ENCODE measurements around the gene SERINC5.

The SERINC5 gene

DNA sequence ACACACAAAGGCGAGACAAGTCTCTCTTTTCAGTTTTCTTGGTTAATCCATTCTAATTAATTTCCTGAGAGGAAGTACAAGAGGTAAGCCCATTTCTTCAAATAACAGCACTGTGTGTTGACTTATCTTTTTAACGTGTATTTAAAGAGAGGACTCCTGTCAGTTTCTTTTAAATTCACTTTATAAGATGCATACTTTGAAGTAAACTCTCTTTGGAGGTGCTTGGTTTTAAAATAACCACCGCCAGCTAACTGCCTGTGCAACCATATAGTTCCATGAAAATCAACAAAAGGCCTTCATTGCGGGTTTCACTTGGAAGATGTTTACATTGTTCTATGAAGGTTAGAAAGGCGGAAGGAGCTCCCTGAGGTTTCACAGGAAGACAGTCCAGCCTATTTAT is 13.1 kb upstream of the SERINC5 start:
- TF ChIP-seq FOXP2 (optimal IDR thresholded peaks at IDR 0.05; ENCODE audit: control extremely low read depth, extremely low read length, insufficient read depth) (no peak), EZH2 (IDR thresholded peaks at IDR 0.05) (no peak), POLR2AphosphoS5 (IDR thresholded peaks at IDR 0.05; ENCODE audit: borderline replicate concordance, low read depth, low read length) (no peak)
- DNase-seq (ENCODE audit: low read depth, low spot score) = no peak
- Histone ChIP-seq H3K9me3 (ENCODE audit: low read depth, low read length) (no peaks in the 10 kb centered on the region), H3K27ac (peak overlapping the region; percentile 71), H3K36me3 (ENCODE audit: insufficient read depth, low read length) (no peaks in the 10 kb centered on the region), H3K4me3 (peak overlapping the region; percentile 6; the same call in 1 of the 2 replicates), H3K9ac (ENCODE audit: insufficient read length) (no peak overlapping the region)

DNA sequence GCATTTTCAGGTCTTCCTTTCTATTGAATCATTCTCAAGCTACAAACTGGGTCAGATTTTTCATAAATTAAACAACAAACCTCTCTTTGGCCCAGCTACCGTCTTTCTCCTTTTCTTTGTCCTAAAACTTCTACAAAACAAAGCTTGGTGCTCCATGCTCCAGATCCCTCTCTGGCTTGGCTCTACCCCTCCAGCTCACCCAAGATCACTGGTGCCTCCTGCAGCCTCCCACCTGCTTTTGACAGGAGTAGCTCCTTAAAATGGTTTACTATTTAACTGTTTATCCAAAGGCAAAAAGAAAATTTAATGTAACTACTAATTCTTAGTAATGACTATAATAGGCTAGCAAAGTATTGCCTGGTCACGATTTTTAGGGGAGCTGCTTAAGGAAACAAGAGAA is 10.7 kb upstream of the SERINC5 start:
- DNase-seq (ENCODE audit: low read depth, low spot score) = no peak
- no peaks in the 10 kb centered on the region for H3K9me3 ChIP-seq (ENCODE audit: low read depth, low read length)
- no peak overlapping the region for H3K9ac ChIP-seq (ENCODE audit: insufficient read length)
- H3K36me3 ChIP-seq (ENCODE audit: insufficient read depth, low read length) = no peaks in the 10 kb centered on the region
- H3K4me3 ChIP-seq = no peak overlapping the region
- TF ChIP-seq POLR2AphosphoS5 (IDR thresholded peaks at IDR 0.05; ENCODE audit: borderline replicate concordance, low read depth, low read length) (no peak), FOXP2 (optimal IDR thresholded peaks at IDR 0.05; ENCODE audit: control extremely low read depth, extremely low read length, insufficient read depth) (no peak), EZH2 (IDR thresholded peaks at IDR 0.05) (no peak)
- no peak overlapping the region for H3K27ac ChIP-seq

DNA sequence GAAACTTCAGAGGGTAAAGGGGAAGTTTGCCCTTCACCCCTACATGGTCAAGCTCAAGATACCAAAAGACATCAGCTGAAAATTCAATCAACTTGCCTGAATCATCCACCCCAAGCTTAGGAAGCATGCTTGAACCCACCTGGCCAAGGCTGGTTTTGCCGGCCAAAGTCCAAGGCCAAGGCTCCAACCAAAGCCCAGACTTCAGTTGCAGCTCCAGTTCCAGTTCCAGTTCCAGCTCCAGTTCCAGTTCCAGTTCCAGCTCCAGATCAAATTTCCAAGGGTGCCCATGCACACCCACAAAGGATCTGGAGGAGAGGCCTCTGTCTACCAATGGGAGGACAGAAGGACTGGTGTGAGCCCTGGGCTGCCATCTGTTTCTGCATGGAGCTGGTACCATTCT is 4.6 kb upstream of the SERINC5 start:
- H3K36me3 ChIP-seq (ENCODE audit: insufficient read depth, low read length) = no peaks in the 10 kb centered on the region
- no peak for TF ChIP-seq POLR2AphosphoS5 (IDR thresholded peaks at IDR 0.05; ENCODE audit: borderline replicate concordance, low read depth, low read length)
- no peak for TF ChIP-seq FOXP2 (optimal IDR thresholded peaks at IDR 0.05; ENCODE audit: control extremely low read depth, extremely low read length, insufficient read depth)
- no peak for TF ChIP-seq EZH2 (IDR thresholded peaks at IDR 0.05)
- no peaks in the 10 kb centered on the region for H3K9me3 ChIP-seq (ENCODE audit: low read depth, low read length)
- H3K9ac ChIP-seq (ENCODE audit: insufficient read length) = no peak overlapping the region
- H3K4me3 ChIP-seq = no peak overlapping the region
- DNase-seq (ENCODE audit: low read depth, low spot score) = no peak
- no peak overlapping the region for H3K27ac ChIP-seq

DNA sequence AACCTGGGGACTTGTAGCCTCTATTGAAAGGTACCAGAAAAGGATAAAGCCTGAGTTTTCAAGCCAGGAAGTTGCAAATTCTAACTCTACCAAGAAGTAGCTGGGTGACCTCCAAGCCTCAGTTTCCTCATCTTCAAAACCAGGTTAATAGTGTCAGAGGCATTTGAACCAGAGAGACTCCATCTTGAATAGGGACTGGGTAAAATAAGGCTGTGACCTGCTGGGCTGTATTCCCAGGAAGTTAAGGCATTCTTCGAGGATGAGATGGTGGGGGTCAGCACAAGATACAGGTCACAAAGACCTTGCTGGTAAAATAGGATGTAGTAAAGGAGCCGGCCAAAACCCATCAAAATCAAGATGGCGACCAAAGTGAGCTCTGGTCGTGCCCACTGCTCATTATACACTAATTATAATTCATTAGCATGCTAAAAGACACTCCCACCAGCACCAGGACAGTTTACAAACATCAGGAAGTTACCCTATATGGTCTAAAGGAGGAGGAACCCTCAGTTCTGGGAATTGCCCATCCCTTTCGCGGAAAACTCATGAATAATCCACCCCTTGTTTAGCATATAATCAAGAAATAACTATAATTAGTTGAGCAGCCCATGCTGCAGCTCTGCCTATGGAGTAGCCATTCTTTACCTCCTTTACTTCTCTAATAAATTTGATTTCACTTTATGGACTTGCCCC is 3.8 kb upstream of the SERINC5 start:
- Histone ChIP-seq H3K9me3 (ENCODE audit: low read depth, low read length) (no peaks in the 10 kb centered on the region), H3K36me3 (ENCODE audit: insufficient read depth, low read length) (no peaks in the 10 kb centered on the region), H3K9ac (ENCODE audit: insufficient read length) (no peak overlapping the region), H3K27ac (no peak overlapping the region), H3K4me3 (no peak overlapping the region)
- DNase-seq (ENCODE audit: low read depth, low spot score) = no peak
- TF ChIP-seq FOXP2 (optimal IDR thresholded peaks at IDR 0.05; ENCODE audit: control extremely low read depth, extremely low read length, insufficient read depth) = no peak
- TF ChIP-seq POLR2AphosphoS5 (IDR thresholded peaks at IDR 0.05; ENCODE audit: borderline replicate concordance, low read depth, low read length) = no peak
- TF ChIP-seq EZH2 (IDR thresholded peaks at IDR 0.05) = no peak

DNA sequence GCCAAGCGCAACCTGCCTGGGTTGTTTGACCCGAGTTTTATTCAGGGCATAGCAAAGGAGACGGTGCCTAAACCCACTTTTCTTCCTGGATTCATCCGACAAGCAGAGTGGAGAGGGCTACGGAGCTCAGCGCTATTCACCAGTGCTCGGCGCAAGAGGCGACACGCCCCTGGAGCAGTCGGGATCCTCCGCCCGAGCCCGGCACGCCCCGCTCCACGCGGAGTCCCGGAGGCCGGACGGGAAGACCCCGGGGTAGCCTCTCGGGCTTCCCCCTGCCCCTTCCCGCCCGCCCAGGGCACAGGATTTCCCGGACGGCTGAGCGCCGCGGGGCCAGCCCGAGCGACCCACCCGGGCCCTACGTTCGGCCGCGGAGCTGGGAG is 427 bp downstream of the SERINC5 start:
- peak overlapping the region; percentile 74 for H3K9ac ChIP-seq (ENCODE audit: insufficient read length)
- TF ChIP-seq FOXP2 (optimal IDR thresholded peaks at IDR 0.05; ENCODE audit: control extremely low read depth, extremely low read length, insufficient read depth) (no peak), POLR2AphosphoS5 (IDR thresholded peaks at IDR 0.05; ENCODE audit: borderline replicate concordance, low read depth, low read length) (no peak), EZH2 (IDR thresholded peaks at IDR 0.05) (no peak)
- H3K36me3 ChIP-seq (ENCODE audit: insufficient read depth, low read length) = no peaks in the 10 kb centered on the region
- H3K27ac ChIP-seq = no peak overlapping the region
- H3K4me3 ChIP-seq = peak overlapping the region; percentile 92
- DNase-seq (ENCODE audit: low read depth, low spot score) = no peak
- H3K9me3 ChIP-seq (ENCODE audit: low read depth, low read length) = no peaks in the 10 kb centered on the region

DNA sequence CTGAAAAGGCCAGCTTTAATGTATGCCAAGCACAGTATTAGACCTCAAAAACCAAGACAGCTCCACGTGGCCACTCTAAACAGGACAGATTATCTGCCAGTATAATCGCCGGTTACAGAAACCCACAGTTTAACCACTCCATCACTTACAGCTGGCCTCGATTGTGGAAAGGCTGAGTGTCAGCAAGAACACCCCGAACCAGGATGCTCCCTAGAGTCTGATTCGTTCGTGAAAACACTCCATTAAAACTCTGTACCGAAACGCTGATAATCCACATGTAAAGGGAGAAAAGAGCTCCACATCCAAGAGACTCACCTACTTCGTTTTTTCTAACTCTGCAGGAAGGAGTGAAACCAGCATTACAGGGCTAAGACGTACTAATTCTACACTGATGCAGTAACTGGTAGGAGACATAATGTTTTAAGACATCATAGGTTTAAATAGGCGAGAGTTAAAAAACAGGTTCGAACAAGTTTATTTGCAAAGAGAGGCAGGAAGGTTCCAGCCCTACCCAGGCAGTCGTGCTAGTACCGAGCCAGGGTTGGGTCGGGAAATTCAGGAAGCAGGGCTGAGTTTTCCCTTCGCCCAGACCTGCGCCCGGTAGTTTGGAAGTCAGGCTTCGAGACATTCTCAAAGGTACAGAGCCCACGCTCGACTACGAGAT is 949 bp downstream of the SERINC5 start:
- TF ChIP-seq POLR2AphosphoS5 (IDR thresholded peaks at IDR 0.05; ENCODE audit: borderline replicate concordance, low read depth, low read length) = no peak
- no peak for DNase-seq (ENCODE audit: low read depth, low spot score)
- Histone ChIP-seq H3K27ac (no peak overlapping the region), H3K36me3 (ENCODE audit: insufficient read depth, low read length) (no peaks in the 10 kb centered on the region), H3K9me3 (ENCODE audit: low read depth, low read length) (no peaks in the 10 kb centered on the region), H3K9ac (ENCODE audit: insufficient read length) (peak overlapping the region; percentile 74), H3K4me3 (peak overlapping the region; percentile 92)

DNA sequence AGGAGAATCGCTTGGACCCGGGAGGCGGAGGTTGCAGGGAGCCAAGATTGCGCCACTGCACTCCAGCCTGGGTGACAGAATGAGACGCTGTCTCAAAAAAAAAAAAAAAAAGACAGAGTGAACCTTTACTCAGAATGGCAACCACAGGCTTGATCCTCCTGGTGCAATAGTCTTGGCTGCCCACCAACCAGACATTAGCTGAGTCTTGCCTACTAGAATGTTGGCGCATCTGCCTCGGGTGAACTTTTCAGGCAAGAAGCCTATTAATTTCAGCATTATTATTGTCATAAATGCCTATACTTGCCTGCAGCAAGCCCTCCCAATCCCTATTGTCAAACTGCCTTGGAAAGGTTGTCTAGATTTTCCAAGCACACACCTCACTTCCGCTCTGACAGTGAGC is 4.2 kb downstream of the SERINC5 start:
- no peak for DNase-seq (ENCODE audit: low read depth, low spot score)
- Histone ChIP-seq H3K9ac (ENCODE audit: insufficient read length) (no peak overlapping the region), H3K4me3 (no peak overlapping the region), H3K36me3 (ENCODE audit: insufficient read depth, low read length) (no peaks in the 10 kb centered on the region), H3K9me3 (ENCODE audit: low read depth, low read length) (no peaks in the 10 kb centered on the region), H3K27ac (no peak overlapping the region)
- TF ChIP-seq FOXP2 (optimal IDR thresholded peaks at IDR 0.05; ENCODE audit: control extremely low read depth, extremely low read length, insufficient read depth) = no peak
- TF ChIP-seq EZH2 (IDR thresholded peaks at IDR 0.05) = no peak
- TF ChIP-seq POLR2AphosphoS5 (IDR thresholded peaks at IDR 0.05; ENCODE audit: borderline replicate concordance, low read depth, low read length) = no peak

DNA sequence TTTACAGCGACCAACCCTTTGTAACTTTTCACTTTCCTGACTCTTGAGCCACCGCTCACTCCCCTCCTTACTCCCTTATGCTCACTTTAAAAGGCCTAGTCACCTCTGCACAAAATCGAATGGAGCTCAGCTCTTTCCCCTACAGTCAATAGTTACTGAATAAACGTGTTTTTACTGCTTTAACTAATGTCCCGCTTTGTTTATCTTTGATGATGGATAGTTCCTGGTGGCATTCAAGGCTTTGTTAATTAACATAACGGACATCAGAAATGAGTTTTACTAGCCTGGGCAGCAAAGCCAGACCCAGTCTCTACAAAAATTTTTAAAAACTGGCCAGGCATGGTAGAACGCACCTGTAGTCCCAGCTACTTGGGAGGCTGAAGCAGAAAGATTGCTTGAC is 5.0 kb downstream of the SERINC5 start:
- no peak overlapping the region for H3K4me3 ChIP-seq
- H3K36me3 ChIP-seq (ENCODE audit: insufficient read depth, low read length) = no peaks in the 10 kb centered on the region
- no peak overlapping the region for H3K27ac ChIP-seq
- TF ChIP-seq FOXP2 (optimal IDR thresholded peaks at IDR 0.05; ENCODE audit: control extremely low read depth, extremely low read length, insufficient read depth) (no peak), EZH2 (IDR thresholded peaks at IDR 0.05) (no peak), POLR2AphosphoS5 (IDR thresholded peaks at IDR 0.05; ENCODE audit: borderline replicate concordance, low read depth, low read length) (no peak)
- DNase-seq (ENCODE audit: low read depth, low spot score) = no peak
- no peaks in the 10 kb centered on the region for H3K9me3 ChIP-seq (ENCODE audit: low read depth, low read length)
- no peak overlapping the region for H3K9ac ChIP-seq (ENCODE audit: insufficient read length)
